HG03354 (cell line): Measurements from ENCODE around the gene PRAMEF17.
"Not testable (repeated sequence)": the region's sequence is repeated elsewhere in the genome, so short reads cannot be mapped to it uniquely, and the experiment has no call there.

Source experiments
- ATAC-seq: cut with Tn5 transposase; IDR thresholded peaks from one replicate; pipeline ENCODE4 v1.9.1; 2021; ENCODE audit warnings: mild to moderate bottlenecking; ENCODE audit not compliant: unreplicated experiment, poor library complexity, severe bottlenecking

PRAMEF17 gene

DNA sequence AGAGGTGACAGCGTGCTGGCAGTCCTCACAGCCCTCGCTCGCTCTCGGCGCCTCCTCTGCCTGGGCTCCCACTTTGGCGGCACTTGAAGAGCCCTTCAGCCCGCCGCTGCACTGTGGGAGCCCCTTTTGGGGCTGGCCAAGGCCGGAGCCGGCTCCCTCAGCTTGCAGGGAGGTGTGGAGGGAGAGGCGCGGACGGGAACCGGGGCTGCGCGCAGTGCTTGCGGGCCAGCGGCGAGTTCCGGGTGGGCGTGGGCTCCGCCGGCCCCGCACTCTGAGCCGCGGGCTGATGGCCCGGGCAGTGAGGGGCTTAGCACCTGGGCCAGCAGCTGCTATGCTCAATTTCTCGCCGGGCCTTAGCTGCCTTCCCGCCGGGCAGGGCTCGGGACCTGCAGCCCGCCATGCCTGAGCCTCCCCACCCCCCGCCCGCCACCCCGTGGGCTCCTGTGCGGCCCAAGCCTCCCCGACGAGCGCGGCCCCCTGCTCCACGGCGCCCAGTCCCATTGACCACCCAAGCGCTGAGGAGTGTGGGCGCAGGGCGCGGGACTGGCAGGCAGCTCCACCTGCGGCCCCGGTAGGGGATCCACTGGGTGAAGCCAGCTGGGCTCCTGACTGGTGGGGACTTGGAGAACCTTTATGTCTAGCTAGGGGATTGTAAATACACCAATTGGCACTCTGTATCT is 49.8 kb downstream of the PRAMEF17 start:
- not testable (repeated sequence) for ATAC-seq
